A549 (cell line): ENCODE data around the gene CCR2.

ENCODE experiments used
- ATOH8 ChIP-seq: fragments of 250-450 bp; sonication (Bioruptor Pico); IDR thresholded peaks from 2 replicates; pipeline ENCODE4 v1.5.0; 2020; ENCODE audit warnings: low read depth, mild to moderate bottlenecking, moderate library complexity
- CBX8 ChIP-seq: fragments of 200-600 bp; sonication (generic); IDR thresholded peaks from 2 replicates; pipeline ENCODE4 v1.6.1; 2016
- CHD4 ChIP-seq: fragments of 200-600 bp; sonication (generic); IDR thresholded peaks from 2 replicates; pipeline ENCODE4 v1.6.1; 2016; ENCODE audit warnings: antibody characterized with exemption, mild to moderate bottlenecking, borderline replicate concordance
- CTCF ChIP-seq: fragments of >200 bp; sonication (Bioruptor Twin); formaldehyde crosslinking; IDR thresholded peaks from 3 replicates; pipeline ENCODE4 v1.5.1; 2016
- EP300 ChIP-seq, 2 experiments: fragments of >200 bp; sonication (Bioruptor Twin); formaldehyde crosslinking; IDR thresholded peaks; 2 replicates in 1 of 2; 3 replicates in 1 of 2; pipeline ENCODE4 v1.6.1; 2016 to 2017
- KDM1A ChIP-seq: fragments of 200-600 bp; sonication (generic); IDR thresholded peaks from 2 replicates; pipeline ENCODE4 v1.6.1; 2016; ENCODE audit warnings: low read depth, mild to moderate bottlenecking
- PBX3 ChIP-seq: IDR thresholded peaks from 2 replicates; pipeline ENCODE4 v1.6.1; 2012
- PHF8 ChIP-seq: fragments of 200-600 bp; sonication (generic); IDR thresholded peaks from 2 replicates; pipeline ENCODE4 v1.6.1; 2016; ENCODE audit warnings: low read depth, mild to moderate bottlenecking, antibody characterized with exemption, moderate library complexity, borderline replicate concordance
- POLR2A ChIP-seq: IDR thresholded peaks from 2 replicates; pipeline ENCODE4 v1.6.1; 2012; ENCODE audit warnings: mild to moderate bottlenecking, low read length
- REST ChIP-seq: fragments of 200-600 bp; sonication (generic); IDR thresholded peaks from 2 replicates; pipeline ENCODE4 v1.6.1; 2016; ENCODE audit warnings: antibody characterized with exemption, mild to moderate bottlenecking, moderate library complexity
- ZC3H11A ChIP-seq: fragments of 450-650 bp; IDR thresholded peaks from 2 replicates; pipeline ENCODE4 v1.6.1; 2014; ENCODE audit warnings: antibody characterized with exemption, mild to moderate bottlenecking
- ZSCAN20 ChIP-seq: fragments of 250-450 bp; sonication (Bioruptor Pico); IDR thresholded peaks from 2 replicates; pipeline ENCODE4 v1.8.0; 2022; ENCODE audit warnings: mild to moderate bottlenecking, moderate library complexity

GRCh38 chr3:46304739-46305138 lies 49.2 kb upstream of the CCR2 start:
- TF ChIP-seq POLR2A, result no peak
- TF ChIP-seq CTCF, result no peak
- no peak for TF ChIP-seq REST
- no peak for TF ChIP-seq ZSCAN20 (CRISPR knock-in tag)
- no peak for TF ChIP-seq ZC3H11A
- no peak for TF ChIP-seq CHD4
- TF ChIP-seq PHF8, result no peak
- TF ChIP-seq KDM1A, result no peak
- TF ChIP-seq PBX3, result no peak
- no peak for TF ChIP-seq CBX8
- TF ChIP-seq EP300 (IDR thresholded peaks at IDR 0.05), result no peak
- no peak for TF ChIP-seq ATOH8 (CRISPR knock-in tag)
